Sigmoid colon (tissue), 7 donors: ENCODE results near the gene SHANK3. TPM values are rescaled to one million over a fixed set of nuclear protein-coding genes. Genes with fewer than 3 reads are reported as not detected.

Experiments
- DNase-seq: peaks from one replicate; pipeline ENCODE4 v3.0.0-alpha.2; 2019
- H3K27ac ChIP-seq, 4 donors: fragments of 200-600 bp; sonication (generic); one replicate each; pipeline ENCODE4 v1.5.1; 2016 to 2019; ENCODE audit warnings: mild to moderate bottlenecking in 1 of 4
- H3K27me3 ChIP-seq, 3 donors: fragments of 200-600 bp; sonication (generic); one replicate each; pipeline ENCODE4 v1.5.1; 2019; ENCODE audit warnings: mild to moderate bottlenecking in 1 of 3
- H3K36me3 ChIP-seq, 4 donors: fragments of 200-600 bp; sonication (generic); one replicate each; pipeline ENCODE4 v1.5.1; 2016 to 2019
- H3K4me1 ChIP-seq, 4 donors: fragments of 200-600 bp; sonication (generic); one replicate each; pipeline ENCODE4 v1.5.1; 2017 to 2019
- H3K4me3 ChIP-seq, 4 donors: fragments of 200-600 bp; sonication (generic); one replicate each; pipeline ENCODE4 v1.5.1; 2017 to 2019; ENCODE audit warnings: mild to moderate bottlenecking in 2 of 4, moderate library complexity in 1 of 4
- H3K9me3 ChIP-seq, 4 donors: fragments of 200-600 bp in 3 of 4; sonication (generic) in 3 of 4; one replicate each; pipeline versions ENCODE4 v1.5.1 to v1.6.1; 2013 to 2019
- CTCF ChIP-seq, 4 experiments: fragments of 450-650 bp in 3 of 4; fragments of 200-600 bp in 1 of 4; IDR thresholded peaks; one replicate each; pipeline ENCODE4 v1.5.1; 2016 to 2019; ENCODE audit warnings: antibody characterized with exemption in 4 of 4, mild to moderate bottlenecking in 3 of 4, moderate library complexity in 2 of 4
- EP300 ChIP-seq, 4 donors: sonication (generic); formaldehyde crosslinking; IDR thresholded peaks; one replicate each; pipeline ENCODE4 v1.6.1; 2017; ENCODE audit warnings: antibody characterized with exemption in 4 of 4
- POLR2A ChIP-seq, 2 donors: fragments of 450-650 bp; IDR thresholded peaks; one replicate each; pipeline ENCODE4 v1.6.1; 2016; ENCODE audit warnings: antibody characterized with exemption in 2 of 2, mild to moderate bottlenecking in 2 of 2, moderate library complexity in 2 of 2
- POLR2AphosphoS5 ChIP-seq, 4 donors: sonication (generic); formaldehyde crosslinking; IDR thresholded peaks; one replicate each; pipeline ENCODE4 v1.6.1; 2017; ENCODE audit warnings: antibody characterized with exemption in 4 of 4
- WGBS, 2 donors: extraction: QIAGEN DNeasy Blood & Tissue Kit; methylation state at CpG; one replicate each; pipeline ENCODE4 v1.1.7; 2013; 5-methylcytosine and 5-hydroxymethylcytosine counted together
- intact Hi-C: fragments of 100-400 bp; cut with DNase I; formaldehyde crosslinking; loops from one replicate; pipeline ENCODE4 v1.15.1; 2023
- polyA plus RNA-seq, 3 donors: library from polyadenylated mRNA; stranded (reverse); fragments of 200-250 nt; gene quantifications; one replicate each; pipeline ENCODE4 v1.2.3, GENCODE V29; 2013
- total RNA-seq, 4 donors: library from RNA; depleted of rRNA; stranded (reverse); fragments of >200 nt; gene quantifications; one replicate each; pipeline ENCODE4 v1.1.0, GENCODE V29; 2016
- donor health status: healthy with polysubstance abuse.
- donor health status: Bipolar disorder and iron deficiency.
- donor health status: healthy.

The SHANK3 gene
- total and polyA plus RNA-seq, 7 donors = 0.23 to 14.4 (median 3.2) TPM

- TF ChIP-seq POLR2A (IDR thresholded peaks at IDR 0.05) (no peak), EP300 (IDR thresholded peaks at IDR 0.05) (no peak), CTCF (IDR thresholded peaks at IDR 0.05) (no peak), POLR2AphosphoS5 (IDR thresholded peaks at IDR 0.05) (no peak)
- H3K4me1 ChIP-seq = peaks cover 0 to 20% (median 15%) of the 10 kb centered on the region in 4 donors
- no peak overlapping the region for H3K27ac ChIP-seq
- peak; percentile 59 for DNase-seq
- peaks cover 0 to 3% (median 0%) of the 10 kb centered on the region in 3 donors for H3K27me3 ChIP-seq
- H3K4me3 ChIP-seq = no peak overlapping the region
- intact Hi-C loops = loop anchor here (5.0 kb wide), 4 partner anchors 44 to 384 kb away; partner anchors contain the start of genes CHKB and SCO2
- no peaks in the 10 kb centered on the region for H3K9me3 ChIP-seq
- H3K36me3 ChIP-seq = no peaks in the 10 kb centered on the region
- WGBS, 2 donors = 90 to 91% methylated on average over 12 of the region's 12 CpGs
Measured at GRCh38 chr22:50626314-50626849, 46.2 kb upstream of the SHANK3 start.

- Histone ChIP-seq H3K27me3 (no peaks in the 10 kb centered on the region), H3K27ac (peak overlapping the region; percentile 76 to 84 (median 82)), H3K4me1 (peaks cover 0 to 20% (median 15%) of the 10 kb centered on the region in 4 donors), H3K36me3 (no peaks in the 10 kb centered on the region), H3K9me3 (no peaks in the 10 kb centered on the region), H3K4me3 (peak overlapping the region; percentile 57 to 81 (median 76))
- DNase-seq = peak; percentile 70
- TF ChIP-seq POLR2A (IDR thresholded peaks at IDR 0.05) (no peak), POLR2AphosphoS5 (IDR thresholded peaks at IDR 0.05) (no peak), EP300 (IDR thresholded peaks at IDR 0.05) (no peak), CTCF (IDR thresholded peaks at IDR 0.05) (no peak)
- intact Hi-C loops = loop anchor here (5.0 kb wide), 4 partner anchors 45 to 385 kb away; partner anchors contain the start of genes CHKB and SCO2
- WGBS, 2 donors = 60 to 83% methylated on average over 42 of the region's 42 CpGs
Measured at GRCh38 chr22:50626850-50627641, 45.6 kb upstream of the SHANK3 start.

DNA sequence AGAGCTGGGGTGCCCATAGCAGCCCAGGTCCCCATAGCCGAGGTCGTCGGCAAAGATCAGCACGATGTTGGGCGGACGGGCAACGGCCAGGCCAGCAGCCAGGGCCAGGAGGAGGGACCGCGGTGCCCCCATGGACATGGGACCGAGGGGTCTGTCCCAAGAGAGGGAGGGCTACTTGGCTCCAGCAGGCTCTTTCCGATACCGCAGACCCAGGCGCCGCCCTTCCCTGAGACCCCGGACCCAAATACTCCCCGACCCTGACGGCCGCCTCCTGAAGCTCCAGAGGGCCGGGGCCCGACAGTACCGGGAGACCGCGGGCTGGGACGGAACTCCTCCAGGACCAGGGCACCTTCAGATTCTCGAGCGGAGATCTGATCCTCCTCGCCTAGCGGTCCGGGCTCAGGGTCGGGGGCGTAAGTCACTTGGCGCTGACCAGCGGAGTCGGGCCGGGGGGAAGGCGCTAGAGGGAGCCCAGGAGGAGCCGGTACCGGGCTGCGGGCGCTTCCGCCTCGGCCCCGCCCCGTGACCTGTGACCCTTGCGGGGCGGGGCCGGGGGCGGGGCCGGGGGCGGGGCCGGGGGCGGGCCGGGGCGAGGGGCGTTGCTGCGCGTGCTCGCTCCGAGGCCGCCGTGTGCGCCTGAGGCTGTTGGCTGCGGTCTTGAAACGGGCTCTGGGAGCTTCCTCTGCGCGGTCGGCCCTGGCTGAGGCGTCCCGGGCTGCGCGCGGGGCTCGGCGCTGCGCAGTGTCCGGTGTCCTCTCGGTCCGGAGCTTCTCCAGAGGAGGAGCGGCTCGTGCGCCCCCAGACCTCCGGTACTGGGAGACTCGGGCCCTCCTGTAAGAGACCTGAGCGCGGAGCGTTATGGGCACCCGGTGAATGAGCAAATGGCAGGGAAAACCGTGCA is 44.7 kb upstream of the SHANK3 start, which contains the start of gene ARSA:
Gene ARSA, minus strand, starts transcription at position 511 of the 901 bp plus-strand sequence. Its CDS starts 373 bp downstream, at position 138.
- TF ChIP-seq CTCF (IDR thresholded peaks at IDR 0.05) (peak in 1 of 4 experiments; percentile 11), EP300 (IDR thresholded peaks at IDR 0.05) (no peak), POLR2A (IDR thresholded peaks at IDR 0.05) (peak in 1 of 2 donors; percentile 11), POLR2AphosphoS5 (IDR thresholded peaks at IDR 0.05) (peak; percentile 39 to 71 (median 64))
- Histone ChIP-seq H3K4me3 (peak within 1 kb of the TSS; percentile 57 to 81 (median 76)), H3K27me3 (no peaks in the 10 kb centered on the region), H3K27ac (peak within 1 kb of the TSS; percentile 76 to 84 (median 82)), H3K36me3 (no peaks in the 10 kb centered on the region), H3K9me3 (no peaks in the 10 kb centered on the region), H3K4me1 (peaks cover 0 to 20% (median 15%) of the 10 kb centered on the region in 4 donors)
- WGBS, 2 donors = 0 to 7% methylated on average over 88 of the region's 88 CpGs
- intact Hi-C loops = loop anchor here (5.0 kb wide), 4 partner anchors 46 to 386 kb away; partner anchors contain the start of genes CHKB and SCO2
- DNase-seq = peak; percentile 92

DNA sequence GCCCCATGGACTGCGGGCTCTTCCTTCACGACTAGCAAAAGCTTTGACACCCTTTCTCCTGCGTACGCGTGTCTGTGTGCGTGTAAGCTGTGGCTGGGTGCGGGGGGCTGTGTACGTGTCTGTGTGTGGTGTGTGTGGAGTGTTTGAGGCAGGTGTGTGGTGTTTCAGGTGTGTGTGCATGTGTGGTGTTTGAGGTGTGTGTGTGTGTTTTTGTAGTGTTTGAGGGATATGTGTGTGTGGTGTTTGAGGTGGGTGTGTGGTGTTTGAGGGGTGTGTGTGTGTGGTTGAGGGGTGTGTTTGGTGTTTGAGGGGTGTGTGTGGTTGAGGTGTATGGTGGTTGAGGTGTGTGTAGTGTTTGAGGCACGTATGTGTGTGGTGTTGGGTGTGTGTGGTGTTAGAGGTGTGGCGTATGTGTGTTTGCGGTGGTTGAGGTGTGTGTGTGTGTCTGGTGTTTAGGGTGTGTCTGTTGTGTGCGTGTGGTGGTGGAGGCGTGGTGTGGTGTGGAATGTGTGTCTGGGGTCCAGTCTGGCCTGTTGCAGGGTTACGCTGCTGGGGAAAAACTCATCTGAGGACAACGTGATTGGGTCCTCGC is 44.0 kb upstream of the SHANK3 start:
- no peak for TF ChIP-seq EP300 (IDR thresholded peaks at IDR 0.05)
- no peak for TF ChIP-seq CTCF (IDR thresholded peaks at IDR 0.05)
- TF ChIP-seq POLR2A (IDR thresholded peaks at IDR 0.05) = no peak
- TF ChIP-seq POLR2AphosphoS5 (IDR thresholded peaks at IDR 0.05) = no peak
- intact Hi-C loops = loop anchor here (5.0 kb wide), 4 partner anchors 46 to 386 kb away; partner anchors contain the start of genes CHKB and SCO2
- H3K4me3 ChIP-seq = peak overlapping the region; percentile 57 to 81 (median 76)
- H3K4me1 ChIP-seq = peaks cover 0 to 20% (median 15%) of the 10 kb centered on the region in 4 donors
- H3K9me3 ChIP-seq = no peaks in the 10 kb centered on the region
- DNase-seq = peak; percentile 63
- peak overlapping the region; percentile 76 to 84 (median 82) for H3K27ac ChIP-seq
- H3K36me3 ChIP-seq = no peaks in the 10 kb centered on the region
- no peaks in the 10 kb centered on the region for H3K27me3 ChIP-seq
- WGBS, 2 donors = 17 to 24% methylated on average over 16 of the region's 16 CpGs
